SK-MEL-5 (cell line): ENCODE measurements around the gene RBM47. TPM values are rescaled to one million over a fixed set of nuclear protein-coding genes. Genes with fewer than 3 reads are reported as not detected.
"Not testable (repeated sequence)": the region's sequence is repeated elsewhere in the genome, so short reads cannot be mapped to it uniquely, and the experiment has no call there.

Source experiments
- DNase-seq: peaks from one replicate; pipeline ENCODE4 v3.0.0-alpha.2; 2016; ENCODE audit warnings: low read depth, low spot score
- in situ Hi-C: cut with HindIII; loops from 2 replicates; pipeline ENCODE4 v1.10.0; 2016; ENCODE audit warnings: low sequenced_read_pairs, high pct_unique_total_duplicates, low pct_unique_long_range_greater_than_20kb
- total RNA-seq: library from RNA; depleted of rRNA; stranded (reverse); fragments of >200 nt; shearing (Covaris generic); gene quantifications from 2 replicates; pipeline ENCODE4 v1.2.3, GENCODE V29; 2014

Gene RBM47
- total RNA-seq, 1 experiment from 2014 or later = 7.2 TPM

GRCh38 chr4:40628888-40629287 is 776 bp downstream of the RBM47 start:
- in situ Hi-C loops = no loop called here
- DNase-seq = no peak

GRCh38 chr4:40628407-40628806 is 1.3 kb downstream of the RBM47 start:
- DNase-seq, in situ Hi-C loops: not testable (repeated sequence)

- DNase-seq = no peak
- in situ Hi-C loops = no loop called here
Observed at GRCh38 chr4:40627540-40627939, 2.1 kb downstream of the RBM47 start.

- DNase-seq = no peak
- in situ Hi-C loops = no loop called here
Observed at GRCh38 chr4:40626183-40626990, 3.3 kb downstream of the RBM47 start.

- no peak for DNase-seq
- in situ Hi-C loops = no loop called here
Observed at GRCh38 chr4:40623707-40624106, 6.0 kb downstream of the RBM47 start.

GRCh38 chr4:40622913-40623312 is 6.8 kb downstream of the RBM47 start:
- in situ Hi-C loops = no loop called here
- no peak for DNase-seq

GRCh38 chr4:40621592-40622512 is 7.8 kb downstream of the RBM47 start:
- DNase-seq = peak; percentile 83
- in situ Hi-C loops = no loop called here

GRCh38 chr4:40621229-40621591 is 8.5 kb downstream of the RBM47 start:
- in situ Hi-C loops = no loop called here
- no peak for DNase-seq

- no peak for DNase-seq
- in situ Hi-C loops = no loop called here
Observed at GRCh38 chr4:40619600-40619999, 10.1 kb downstream of the RBM47 start.

GRCh38 chr4:40617872-40618271 is 11.8 kb downstream of the RBM47 start:
- no peak for DNase-seq
- in situ Hi-C loops = no loop called here

- DNase-seq = no peak
- in situ Hi-C loops = no loop called here
Observed at GRCh38 chr4:40614031-40614430, 15.6 kb downstream of the RBM47 start.

- in situ Hi-C loops = no loop called here
- DNase-seq = no peak
Observed at GRCh38 chr4:40613456-40613855, 16.2 kb downstream of the RBM47 start.

GRCh38 chr4:40612831-40613230 is 16.8 kb downstream of the RBM47 start:
- no peak for DNase-seq

GRCh38 chr4:40612283-40612682 is 17.4 kb downstream of the RBM47 start:
- DNase-seq = no peak
- in situ Hi-C loops = no loop called here

More at GRCh38 chr4:40612831-40613230, 16.8 kb downstream of the RBM47 start:
- in situ Hi-C loops = no loop called here

GRCh38 chr4:40608628-40609027 is 21.0 kb downstream of the RBM47 start:
- DNase-seq = no peak
- in situ Hi-C loops = no loop called here

- no peak for DNase-seq
- in situ Hi-C loops = no loop called here
Observed at GRCh38 chr4:40607221-40607620, 22.4 kb downstream of the RBM47 start.

GRCh38 chr4:40606239-40606767 is 23.4 kb downstream of the RBM47 start:
- in situ Hi-C loops = no loop called here

GRCh38 chr4:40603281-40603680 is 26.4 kb downstream of the RBM47 start:
- no peak for DNase-seq
- in situ Hi-C loops = no loop called here

More at GRCh38 chr4:40606239-40606767, 23.4 kb downstream of the RBM47 start:
- no peak for DNase-seq
